GM21526 (cell line): ENCODE data around the gene IGSF8.

Source experiments
- ATAC-seq: cut with Tn5 transposase; IDR thresholded peaks from one replicate; pipeline ENCODE4 v1.9.1; 2021; ENCODE audit warnings: moderate library complexity; ENCODE audit not compliant: unreplicated experiment, low FRiP score

The IGSF8 gene

GRCh38 chr1:160089883-160090282, 8.5 kb downstream of the IGSF8 start:
- ATAC-seq: no peak

GRCh38 chr1:160087118-160087662, 11.2 kb downstream of the IGSF8 start:
- ATAC-seq: no peak

DNA sequence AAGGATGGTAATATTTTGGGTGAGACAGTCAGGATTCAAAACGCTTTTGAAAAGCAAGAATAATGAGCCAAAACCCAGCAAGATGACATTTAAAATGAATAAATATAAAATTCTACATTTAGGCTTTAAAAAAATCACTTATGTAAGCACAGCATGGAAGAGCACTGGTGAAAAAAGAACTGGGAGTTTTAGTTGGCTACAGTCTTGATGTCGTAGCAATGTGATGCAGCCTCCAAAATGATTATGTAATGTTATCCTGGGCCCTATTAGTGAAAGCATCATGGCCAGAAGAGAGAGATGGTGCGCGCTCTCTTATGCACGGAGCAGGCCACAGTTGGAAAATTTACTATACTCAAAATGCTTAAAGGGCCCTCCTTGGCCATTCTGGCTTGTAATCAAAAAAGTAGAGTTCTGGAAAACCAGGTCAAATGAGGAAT, 11.9 kb downstream of the IGSF8 start:
- ATAC-seq: no peak

- ATAC-seq: no peak
Measured at GRCh38 chr1:160085686-160086455, 12.5 kb downstream of the IGSF8 start.

DNA sequence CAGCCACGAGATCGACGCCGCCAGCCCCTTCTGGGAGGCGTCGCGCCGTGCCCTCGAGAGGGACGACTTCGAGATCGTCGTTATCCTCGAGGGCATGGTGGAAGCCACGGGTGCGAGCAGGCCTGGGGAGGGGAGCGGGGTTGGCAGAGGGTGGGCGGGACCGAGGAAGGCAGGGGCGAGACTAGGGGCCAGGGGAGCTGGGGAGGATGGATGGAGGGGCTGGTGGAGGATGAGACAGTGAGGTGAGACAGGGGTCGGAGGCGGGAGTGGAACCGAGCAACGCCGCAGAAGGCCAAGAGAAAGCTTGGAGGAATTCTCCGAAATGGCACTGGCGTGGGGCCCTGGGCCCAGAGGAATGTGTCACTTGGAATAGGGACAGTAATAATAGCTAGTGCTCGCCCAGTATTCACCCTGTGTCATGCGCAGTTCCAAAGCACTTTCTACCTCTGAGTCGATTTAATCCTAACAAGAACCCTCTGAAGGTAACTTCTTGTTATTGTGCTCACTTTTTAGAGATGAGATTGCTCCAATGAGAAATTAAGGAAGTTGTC, 13.6 kb downstream of the IGSF8 start:
- ATAC-seq: no peak

DNA sequence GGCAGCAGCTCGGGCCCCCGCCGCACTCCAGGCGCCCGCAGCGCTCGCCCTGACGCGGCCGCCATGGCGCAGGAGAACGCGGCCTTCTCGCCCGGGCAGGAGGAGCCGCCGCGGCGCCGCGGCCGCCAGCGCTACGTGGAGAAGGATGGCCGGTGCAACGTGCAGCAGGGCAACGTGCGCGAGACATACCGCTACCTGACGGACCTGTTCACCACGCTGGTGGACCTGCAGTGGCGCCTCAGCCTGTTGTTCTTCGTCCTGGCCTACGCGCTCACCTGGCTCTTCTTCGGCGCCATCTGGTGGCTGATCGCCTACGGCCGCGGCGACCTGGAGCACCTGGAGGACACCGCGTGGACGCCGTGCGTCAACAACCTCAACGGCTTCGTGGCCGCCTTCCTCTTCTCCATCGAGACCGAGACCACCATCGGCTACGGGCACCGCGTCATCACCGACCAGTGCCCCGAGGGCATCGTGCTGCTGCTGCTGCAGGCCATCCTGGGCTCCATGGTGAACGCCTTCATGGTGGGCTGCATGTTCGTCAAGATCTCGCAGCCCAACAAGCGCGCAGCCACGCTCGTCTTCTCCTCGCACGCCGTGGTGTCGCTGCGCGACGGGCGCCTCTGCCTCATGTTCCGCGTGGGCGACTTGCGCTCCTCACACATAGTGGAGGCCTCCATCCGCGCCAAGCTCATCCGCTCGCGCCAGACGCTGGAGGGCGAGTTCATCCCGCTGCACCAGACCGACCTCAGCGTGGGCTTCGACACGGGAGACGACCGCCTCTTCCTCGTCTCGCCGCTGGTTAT, 14.2 kb downstream of the IGSF8 start:
- ATAC-seq: no peak

GRCh38 chr1:160082926-160083325, 15.5 kb downstream of the IGSF8 start:
- no peak for ATAC-seq

DNA sequence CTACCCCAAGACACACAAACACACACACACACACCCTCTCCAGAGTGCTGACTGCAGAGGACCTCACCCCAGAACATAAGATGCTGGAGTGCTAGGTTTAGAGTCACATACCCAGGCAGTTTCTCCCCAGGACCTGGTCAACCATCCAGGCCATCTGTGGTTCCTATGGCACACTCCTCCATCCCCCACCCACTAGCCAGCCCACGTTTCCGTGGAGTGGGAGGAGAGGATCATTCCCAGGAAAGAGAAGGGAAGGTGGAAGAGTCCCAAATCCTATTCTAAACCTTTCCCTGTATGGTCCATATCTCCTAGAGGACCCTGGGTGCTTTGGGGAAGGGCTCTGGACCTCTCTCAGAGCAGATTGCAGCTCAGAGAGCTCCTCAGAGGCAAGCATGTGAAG, 15.9 kb downstream of the IGSF8 start:
- no peak for ATAC-seq

- ATAC-seq: no peak
Measured at GRCh38 chr1:160081261-160081936, 17.0 kb downstream of the IGSF8 start, which contains the start of gene KCNJ9. TSS of gene KCNJ9 (plus strand) at chr1:160081538. CDS start at chr1:160084031, 2,493 bp downstream.

DNA sequence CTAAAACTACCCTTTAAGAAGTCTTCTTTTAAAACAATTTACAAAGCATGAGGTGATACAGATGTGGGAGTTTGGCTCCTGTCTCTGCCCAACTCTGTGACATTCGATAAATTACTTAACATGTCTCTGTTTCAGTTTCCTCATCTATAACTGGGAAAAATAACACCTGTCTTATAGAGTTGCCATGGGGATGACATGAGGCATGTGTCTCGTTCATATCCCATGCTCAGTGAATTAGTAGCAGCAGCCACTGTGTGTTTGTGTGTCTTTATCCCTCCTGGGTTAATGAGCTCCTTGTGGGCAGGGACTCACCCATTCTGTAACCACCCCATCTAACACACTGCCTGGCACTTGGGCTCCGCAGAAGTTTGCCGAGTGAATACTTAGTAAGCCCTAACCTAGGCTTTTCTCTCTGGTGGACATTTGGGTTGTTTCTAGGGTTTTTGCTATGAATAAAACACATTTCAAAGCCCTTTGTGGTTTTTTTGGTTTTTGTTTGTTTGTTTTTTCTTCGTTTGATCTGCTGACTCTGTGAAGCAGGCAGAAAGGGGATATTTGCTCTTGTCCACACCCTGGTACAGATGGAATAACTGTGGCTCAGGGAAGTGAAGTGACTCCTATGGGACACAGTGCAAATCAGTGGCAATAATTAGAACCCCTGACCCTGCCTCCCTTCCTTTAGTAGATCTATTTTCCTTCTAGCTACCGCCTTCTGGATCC, 17.9 kb downstream of the IGSF8 start:
- ATAC-seq: no peak

DNA sequence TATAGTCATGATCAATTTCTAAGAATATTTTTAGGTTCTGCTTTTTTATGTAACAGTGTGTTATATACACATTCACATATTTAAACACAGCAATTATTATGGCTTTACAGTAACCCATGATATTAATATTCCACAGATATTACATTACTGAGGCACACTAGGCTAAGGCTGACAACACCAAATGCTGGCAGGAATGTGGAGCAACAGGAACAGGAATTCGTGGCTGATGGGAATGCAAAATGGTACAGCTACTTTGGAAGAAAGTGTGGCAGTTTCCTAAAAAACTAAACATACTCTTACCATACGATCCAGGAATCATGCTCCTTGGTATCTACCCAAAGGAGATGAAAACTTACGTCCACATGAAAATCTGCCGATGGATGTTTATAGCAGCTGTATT, 19.0 kb downstream of the IGSF8 start:
- ATAC-seq: no peak

DNA sequence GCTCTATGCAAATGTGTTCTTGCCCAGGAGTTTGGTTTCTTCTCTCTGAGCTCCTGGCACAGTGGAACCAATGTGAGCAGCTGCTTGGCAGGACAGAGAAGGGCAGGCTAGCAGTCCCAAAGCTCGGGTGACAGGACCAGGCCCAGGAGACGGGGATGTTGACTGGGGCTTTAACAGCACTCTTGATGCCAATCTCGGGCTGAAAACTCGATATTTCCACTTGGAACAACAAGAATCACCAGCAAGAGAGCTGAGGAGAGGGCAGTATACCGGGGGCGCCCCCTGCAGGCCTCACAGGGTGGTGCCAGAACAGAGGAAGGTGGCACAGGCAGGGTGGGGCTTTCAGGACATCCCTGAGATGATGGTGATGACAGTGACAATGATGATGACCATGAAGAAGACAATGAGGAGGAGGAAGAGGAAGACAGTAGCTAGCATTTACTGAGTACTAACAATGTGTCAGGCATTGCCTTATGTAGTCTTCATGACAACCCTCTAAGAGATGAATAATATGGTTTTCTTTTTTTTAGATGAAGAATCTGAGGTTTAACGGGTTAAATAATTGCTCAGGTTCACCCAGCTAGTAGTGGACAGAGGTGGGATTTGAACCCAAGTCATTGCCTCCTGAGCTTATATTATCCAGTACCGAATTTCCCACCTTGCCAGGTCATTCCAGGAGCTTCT, 19.8 kb downstream of the IGSF8 start:
- ATAC-seq: peak; percentile 73

DNA sequence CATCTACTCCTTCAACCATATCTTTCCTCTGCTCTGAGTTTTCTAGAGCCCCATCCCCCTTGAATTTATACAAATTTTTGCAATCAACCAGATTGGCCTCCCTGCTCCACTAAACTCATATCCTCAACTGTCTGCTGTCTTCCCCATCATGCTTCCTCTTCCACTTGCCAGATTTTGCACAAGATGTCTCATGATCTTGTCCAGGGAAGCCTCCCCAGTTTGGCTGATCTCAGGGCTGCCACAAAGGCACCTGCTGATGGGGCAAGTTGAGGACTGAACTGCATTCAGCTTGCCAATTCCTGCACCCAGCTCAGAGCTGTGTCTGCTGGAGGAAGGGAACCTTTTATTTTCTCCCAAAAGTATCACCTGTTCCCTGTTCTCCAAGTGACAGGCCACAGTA, 20.9 kb downstream of the IGSF8 start:
- no peak for ATAC-seq

DNA sequence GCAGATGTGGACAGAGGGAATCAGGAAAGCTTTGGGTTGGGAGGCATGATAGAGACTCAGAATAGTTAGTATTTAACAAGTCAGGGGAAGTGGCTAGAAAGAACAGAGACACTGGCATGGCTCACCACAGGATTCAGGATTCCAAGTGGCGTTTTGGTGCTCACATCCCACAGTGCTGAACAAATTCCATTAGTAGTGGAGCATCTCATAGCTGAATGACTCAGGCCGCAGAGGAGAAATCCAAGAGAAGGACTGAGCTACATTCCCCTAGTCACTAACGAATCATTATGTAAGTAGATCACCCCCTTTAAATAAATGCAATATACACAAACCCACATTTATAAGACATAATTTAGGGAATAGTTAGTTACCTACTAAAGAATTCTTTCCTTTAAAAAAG, 22.1 kb downstream of the IGSF8 start:
- ATAC-seq: no peak

DNA sequence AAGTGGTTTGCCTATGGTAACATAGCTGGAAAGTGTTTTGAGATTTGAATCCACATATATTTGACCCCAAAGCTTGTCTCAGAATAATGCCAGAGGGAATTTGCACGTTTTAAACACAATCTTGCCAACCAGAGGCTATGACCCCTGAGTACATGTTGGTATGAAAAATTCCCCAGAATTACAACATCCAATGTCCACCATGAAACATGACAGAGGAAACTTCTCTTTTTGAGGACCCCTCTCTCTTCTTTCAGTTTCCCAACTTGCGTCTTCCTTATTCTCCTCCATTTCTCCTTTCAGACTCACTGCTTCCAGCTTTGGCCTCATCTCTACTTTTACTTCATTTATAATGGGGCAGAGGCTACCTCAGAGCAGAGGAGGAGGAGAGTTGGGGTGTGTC, 22.6 kb downstream of the IGSF8 start:
- no peak for ATAC-seq

- no peak for ATAC-seq
Measured at GRCh38 chr1:160074865-160075264, 23.6 kb downstream of the IGSF8 start.

GRCh38 chr1:160071289-160071688, 27.1 kb downstream of the IGSF8 start:
- ATAC-seq: no peak

DNA sequence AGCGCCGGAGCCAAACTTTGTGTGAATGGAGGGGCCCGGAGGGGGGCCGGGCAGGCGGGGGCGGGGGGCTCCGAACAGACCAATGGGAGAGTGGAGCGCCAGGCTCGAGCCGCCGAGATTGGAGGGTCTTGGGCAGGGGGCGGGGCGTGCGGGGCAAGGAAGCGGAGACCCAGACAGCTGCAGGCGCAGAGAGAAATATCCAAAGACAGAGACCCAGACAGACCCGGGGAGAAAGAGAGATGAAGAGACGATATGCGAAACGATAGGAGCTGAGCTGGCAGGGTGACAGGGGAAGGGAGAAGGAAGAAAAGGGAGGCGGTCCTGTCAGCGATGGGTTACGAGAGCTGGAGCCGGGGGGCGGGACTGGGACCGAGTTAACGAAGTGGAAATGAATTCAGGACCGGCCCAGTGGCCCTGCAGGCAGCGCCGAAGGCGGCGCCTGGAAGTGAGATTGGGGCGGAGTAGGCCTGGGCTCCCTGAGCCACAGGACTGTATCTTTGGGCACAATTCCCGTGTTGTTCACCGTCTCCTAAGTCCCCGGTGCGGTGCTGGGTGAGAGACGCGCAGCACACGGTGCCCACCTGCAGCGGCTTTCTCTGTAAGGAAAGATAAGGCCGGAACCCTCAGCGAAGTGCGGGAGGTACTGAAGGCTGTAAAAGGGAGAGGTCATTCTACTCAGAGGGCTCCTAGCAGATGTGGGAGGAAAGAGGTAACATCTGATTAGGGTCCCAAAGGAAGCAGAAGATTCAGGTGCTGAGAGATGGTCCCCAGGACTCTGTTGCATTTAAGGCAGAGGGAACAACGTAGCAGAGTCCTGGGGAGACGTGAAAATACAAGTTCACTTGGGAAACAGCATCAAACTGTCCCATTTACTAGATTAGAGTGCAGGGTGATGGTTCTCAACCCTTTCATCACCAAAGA, 27.9 kb downstream of the IGSF8 start:
- no peak for ATAC-seq
